ENCODE results near the gene CENPM.

GRCh38 chr22:41909310-41910049 lies 37.5 kb downstream of the CENPM start:
- TF ChIP-seq MAX (IDR thresholded peaks at IDR 0.05) (no peak), TAF1 (IDR thresholded peaks at IDR 0.05; ENCODE audit: low read depth) (no peak), NFIC (IDR thresholded peaks at IDR 0.05) (no peak), EP300 (IDR thresholded peaks at IDR 0.05; ENCODE audit: borderline replicate concordance) (no peak), CREB1 (IDR thresholded peaks at IDR 0.05; ENCODE audit: low read depth) (no peak), YY1 (IDR thresholded peaks at IDR 0.05; ENCODE audit: low read depth) (no peak), CEBPB (IDR thresholded peaks at IDR 0.05) (no peak), USF1 (IDR thresholded peaks at IDR 0.05) (no peak)
